ENCODE measurements around the gene VPS9D1.

Gene VPS9D1

GRCh38 chr16:89720813-89721545 is at the start of gene VPS9D1, which contains the start of gene ZNF276:
Gene VPS9D1, minus strand, starts transcription at chr16:89720898. Its CDS starts 37 bp downstream, at chr16:89720861.
Gene ZNF276, plus strand, starts transcription at chr16:89721537. Its CDS starts 104 bp downstream, at chr16:89721641.
- peak; percentile 49 for DNase-seq

- DNase-seq, result no peak
Measured at GRCh38 chr16:89770367-89770766, 49.7 kb upstream of the VPS9D1 start.

DNA sequence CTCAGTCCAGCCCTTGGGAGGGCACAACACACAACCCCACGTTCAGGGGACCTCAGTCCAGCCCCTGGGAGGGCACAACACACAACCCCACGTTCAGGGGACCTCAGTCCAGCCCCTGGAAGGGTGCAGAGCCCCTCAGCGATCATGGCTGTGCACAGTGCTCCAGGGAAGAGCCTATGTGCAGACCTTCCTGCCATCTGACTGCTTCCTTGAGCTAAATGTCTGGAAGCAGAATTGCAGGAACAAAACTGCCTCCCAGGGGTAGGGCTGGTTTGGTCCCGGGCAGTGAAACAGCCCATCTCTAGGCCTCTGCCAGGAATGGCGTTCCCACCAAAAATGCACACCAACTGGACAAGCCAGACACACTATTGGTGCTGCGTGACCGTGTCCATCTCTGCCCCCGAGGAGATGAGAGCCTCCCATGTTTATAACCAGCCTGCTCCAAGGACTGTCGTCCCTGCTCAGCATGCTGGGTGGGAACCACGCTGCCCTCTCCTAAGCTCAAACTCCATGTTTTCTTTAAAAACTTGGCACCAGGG is 44.7 kb upstream of the VPS9D1 start:
- no peak for DNase-seq

DNA sequence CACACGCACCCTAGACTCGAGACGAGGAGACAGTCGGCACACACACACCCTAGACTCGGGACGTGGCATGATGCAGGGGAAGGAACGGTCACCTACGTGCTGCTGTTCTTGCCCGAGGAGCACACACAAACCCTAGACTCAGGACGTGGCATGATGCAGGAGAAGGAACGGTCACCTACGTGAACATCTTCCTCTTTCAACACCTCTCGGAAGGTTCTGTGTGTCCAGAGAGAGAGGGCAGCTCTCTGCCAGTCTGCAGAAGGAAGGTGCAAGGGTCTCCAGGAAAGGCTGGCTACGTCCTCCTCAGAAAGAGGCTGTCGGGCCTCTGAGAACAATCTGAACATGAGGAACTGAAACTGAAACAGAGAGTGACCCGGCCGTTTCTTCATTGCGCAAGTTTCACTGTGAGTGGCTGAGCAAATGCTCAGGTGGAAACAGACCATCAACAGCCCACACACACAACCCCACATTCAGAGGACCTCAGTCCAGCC is 44.1 kb upstream of the VPS9D1 start:
- no peak for DNase-seq

DNA sequence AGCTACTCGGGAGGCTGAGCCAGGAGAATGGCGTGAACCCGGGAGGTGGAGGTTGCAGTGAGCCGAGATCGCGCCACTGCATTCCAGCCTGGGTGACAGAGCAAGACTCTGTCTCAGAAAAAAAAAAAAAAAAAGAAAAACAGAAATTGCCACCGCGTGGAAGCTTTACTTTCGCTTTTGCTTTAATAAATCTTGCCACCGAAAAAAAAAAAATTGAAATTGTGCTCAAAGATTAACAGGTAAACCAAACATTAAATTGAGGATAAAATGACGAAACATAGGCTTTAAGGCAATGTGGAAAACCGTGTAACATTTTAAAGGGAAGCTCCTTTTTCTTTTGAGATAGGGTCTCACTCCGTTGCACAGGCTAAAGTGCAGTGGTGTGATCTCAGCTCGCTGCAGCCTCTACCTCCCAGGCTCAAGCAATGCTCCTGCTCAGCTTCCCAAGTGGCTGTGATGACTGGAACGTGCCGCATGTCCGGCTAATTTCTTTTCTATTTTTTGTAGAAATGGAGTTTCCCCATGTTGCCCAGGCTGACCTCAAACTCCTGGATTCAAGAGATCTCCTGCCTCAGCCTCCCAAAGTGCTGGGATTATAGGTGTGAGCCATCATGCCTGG is 40.7 kb upstream of the VPS9D1 start:
- DNase-seq, result no peak

- DNase-seq, result no peak
Measured at GRCh38 chr16:89759746-89760340, 39.1 kb upstream of the VPS9D1 start.

DNA sequence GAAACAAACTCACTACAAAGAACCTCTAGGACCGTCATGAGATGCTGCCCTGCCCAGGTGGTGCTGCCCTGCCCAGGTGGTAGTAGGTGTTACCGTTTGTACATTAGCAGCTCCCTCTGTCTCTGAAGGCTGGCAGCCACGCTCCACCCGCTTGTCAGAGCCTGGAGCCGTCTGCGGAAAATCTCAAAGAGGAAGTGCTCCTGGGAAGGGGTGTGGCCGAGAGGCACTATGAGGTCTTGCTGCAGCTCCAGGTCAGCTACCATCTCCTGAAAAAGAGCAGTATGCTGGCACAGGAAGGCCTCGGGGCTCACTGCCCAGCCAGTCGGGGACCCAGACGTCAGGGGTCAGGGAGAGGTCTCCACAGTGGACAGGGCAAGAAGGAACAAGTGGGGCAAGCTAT is 28.9 kb upstream of the VPS9D1 start:
- DNase-seq, result no peak

DNA sequence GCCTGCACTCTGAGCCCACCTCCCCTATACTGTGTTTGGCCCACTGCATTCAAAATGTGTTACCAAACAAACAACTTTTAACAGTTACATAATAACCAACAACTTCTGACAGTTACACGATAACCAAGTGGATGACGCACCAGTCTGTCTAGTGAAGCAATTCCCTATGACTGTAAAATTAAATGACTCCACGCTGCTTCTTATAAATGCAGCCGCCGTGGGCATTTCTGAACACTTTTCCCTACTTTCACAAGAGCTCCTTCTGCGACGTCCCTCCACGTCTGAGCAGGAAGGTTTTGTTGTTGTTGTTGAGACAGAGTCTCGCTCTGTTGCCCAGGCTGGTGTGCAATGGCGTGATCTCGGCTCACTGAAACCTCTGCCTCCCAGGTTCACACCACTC is 28.2 kb upstream of the VPS9D1 start:
- DNase-seq, result no peak

DNA sequence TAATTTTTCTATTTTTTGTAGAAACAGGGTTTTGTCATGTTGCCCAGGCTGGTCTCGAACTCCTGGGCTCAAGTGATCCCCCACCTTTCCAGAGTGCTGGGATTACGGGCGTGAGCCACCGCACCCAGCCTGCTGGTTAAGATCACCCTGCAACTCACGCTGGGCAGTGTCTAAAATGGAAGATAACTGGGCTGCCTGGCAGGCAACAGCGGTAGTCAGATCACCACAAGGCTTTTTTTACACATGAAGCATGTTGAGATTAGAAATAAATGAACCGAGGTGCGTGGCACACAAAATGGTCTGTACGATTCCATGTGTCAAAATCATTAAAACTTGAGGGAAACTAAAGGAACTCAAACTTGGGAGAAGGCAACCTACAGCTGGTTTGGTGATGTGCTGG is 27.4 kb upstream of the VPS9D1 start:
- no peak for DNase-seq

DNA sequence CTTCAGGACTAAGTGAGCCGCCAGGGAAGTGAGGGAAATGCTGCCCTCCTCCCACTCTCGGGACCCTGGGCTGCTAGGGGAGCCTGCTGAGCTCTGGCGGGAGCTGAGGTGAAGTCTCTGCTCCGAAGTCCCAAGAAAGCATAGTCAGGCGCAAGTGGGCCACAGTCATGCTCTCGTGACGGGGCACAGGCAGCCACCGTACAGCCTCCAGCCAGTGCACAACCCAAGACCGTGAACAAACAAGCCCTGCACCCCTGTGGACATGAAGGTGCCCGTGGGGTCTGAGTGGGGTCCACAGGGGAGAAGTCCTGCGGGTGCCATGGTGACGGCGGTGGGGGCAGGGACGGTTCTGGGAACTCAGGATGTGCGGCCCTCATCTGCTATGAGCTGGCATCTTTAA is 25.3 kb upstream of the VPS9D1 start:
- DNase-seq, result no peak

GRCh38 chr16:89744813-89745212 is 24.1 kb upstream of the VPS9D1 start:
- no peak for DNase-seq

DNA sequence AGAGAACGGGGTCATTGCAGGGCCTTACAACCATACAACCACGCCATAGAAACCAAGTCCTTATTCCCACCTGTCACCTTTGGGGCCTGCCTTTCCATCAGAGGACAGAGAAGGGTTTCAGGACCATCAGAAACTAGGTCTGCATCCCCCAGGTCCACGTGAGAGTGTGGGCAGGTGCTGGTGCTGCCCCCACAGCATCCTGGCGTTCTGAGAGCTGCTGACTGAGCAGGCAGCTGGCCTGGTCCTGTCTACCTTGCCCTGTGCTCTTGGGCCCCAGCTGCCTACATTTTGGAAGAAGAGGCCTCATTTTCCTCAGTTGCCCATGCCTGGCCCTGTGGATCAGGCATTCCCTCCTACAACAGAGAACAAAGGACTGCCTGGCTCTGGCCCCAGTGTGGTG is 22.2 kb upstream of the VPS9D1 start:
- DNase-seq, result no peak

DNA sequence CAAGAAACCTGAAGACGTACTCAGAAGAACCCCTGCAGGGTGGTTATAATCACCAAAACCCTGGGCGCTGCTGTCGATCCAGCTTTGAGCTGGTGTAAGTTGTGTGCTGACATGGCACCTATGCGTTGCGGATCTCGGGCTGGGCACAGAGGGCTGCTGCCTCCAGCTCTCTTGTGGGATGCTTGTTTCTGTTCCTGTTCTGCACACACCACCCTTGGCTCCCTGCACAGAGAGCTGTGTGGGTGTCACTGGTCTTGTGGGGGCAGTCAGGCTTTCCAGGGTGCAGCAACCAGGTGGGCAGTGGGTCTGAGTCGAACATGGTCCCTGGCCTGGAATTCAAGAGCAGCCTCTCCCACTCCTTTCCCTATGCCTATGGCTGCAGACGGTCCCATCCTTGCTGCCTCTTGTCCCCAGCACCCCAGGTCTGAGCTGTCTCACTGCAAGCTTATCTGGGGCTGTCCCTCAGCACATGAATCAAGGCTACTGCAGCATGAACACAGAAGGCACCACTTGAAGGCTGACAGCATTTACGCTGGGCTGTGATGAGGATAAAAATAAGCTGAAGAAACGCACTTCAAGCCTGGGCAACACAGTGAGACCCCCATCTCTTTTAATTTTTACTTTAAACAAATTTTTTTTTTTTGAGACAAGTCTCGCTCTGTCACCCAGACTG is 20.8 kb upstream of the VPS9D1 start:
- no peak for DNase-seq

DNA sequence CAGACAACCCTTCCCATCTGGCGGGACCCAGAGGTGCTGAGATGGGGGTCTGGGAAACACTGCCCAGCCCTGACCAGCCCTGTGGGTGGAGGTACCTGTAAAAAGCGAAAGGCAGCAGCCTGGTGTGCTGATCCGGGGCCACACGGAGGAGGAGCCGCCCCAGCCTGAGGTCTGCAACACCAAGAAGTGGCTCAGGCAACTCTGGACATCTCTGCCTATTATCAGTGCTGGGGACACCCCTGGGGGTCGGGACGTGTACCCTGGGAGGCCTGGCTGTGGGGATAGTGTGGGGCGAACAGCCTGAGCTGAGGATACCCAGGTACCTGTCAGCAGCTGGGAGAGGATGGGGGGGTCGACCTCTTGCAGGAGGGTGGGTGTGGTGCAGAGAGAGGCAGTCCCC is 18.7 kb upstream of the VPS9D1 start:
- no peak for DNase-seq

DNA sequence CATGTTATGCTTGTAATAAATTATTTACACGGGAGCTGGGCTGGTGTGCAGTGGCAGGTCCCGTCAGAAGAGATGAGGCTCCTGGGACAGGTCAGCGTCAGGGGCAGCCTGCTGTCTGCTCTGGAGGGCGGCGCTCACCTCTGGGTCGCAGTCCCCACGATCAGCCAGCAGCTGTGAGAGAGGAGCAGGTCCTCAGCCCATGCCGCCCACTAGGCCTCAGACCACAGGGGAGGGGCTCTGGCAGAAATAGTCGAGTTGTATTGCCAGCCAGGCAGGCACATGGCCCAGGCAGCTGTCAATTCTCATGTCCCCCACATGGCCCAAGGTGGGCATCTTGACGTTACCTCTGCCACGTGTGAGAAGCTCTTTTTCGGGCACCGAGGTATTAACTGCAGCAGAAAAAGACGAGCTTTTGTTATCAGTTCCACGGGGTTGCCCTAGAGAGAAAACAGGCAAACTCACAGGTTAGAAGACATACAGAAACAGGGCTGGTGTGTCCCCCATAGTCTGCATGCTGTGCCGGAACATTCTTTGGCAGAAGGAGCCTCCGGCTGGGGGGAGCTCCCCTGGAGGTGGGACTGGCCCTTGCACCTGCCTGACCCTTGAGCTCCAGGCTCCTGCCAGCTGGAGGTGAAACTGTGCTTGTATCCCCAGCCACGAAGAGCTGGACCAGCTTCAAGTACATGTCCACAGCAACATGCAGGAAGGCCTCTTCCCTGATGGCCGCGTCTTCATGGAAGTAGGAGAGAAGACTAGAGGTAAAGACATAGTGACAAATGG is 18.0 kb upstream of the VPS9D1 start:
- no peak for DNase-seq

DNA sequence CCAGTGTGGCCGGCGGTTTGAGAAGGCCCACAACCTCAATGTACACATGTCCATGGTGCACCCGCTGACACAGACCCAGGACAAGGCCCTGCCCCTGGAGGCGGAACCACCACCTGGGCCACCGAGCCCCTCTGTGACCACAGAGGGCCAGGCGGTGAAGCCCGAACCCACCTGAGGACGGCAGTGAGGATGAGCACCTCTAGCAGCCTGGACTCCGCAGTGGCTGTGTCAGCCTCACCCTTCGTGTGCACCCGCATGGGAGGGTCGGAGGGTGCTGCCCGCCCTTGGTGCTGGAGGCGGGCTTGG is 17.3 kb upstream of the VPS9D1 start:
- no peak for DNase-seq

- no peak for DNase-seq
Measured at GRCh38 chr16:89737341-89738071, 16.8 kb upstream of the VPS9D1 start.

DNA sequence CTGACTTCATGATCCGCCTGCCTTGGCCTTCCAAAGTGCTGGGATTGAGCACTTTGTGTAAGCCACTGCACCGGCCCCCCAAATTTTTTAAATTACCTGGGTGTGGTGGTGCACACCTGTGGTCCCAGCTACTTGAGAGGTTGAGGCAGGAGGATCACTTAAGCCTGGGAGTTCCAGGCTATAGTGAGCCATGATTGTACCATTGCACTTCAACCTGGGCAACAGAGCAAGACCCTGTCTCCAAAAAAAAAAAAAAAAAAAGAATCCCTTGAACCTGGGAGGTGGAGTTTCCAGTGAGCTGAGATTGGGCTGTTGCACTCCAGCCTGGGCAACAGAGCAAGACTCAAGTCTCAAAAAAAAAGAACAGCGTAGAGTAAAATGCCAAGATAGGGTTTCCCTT is 15.9 kb upstream of the VPS9D1 start:
- no peak for DNase-seq

DNA sequence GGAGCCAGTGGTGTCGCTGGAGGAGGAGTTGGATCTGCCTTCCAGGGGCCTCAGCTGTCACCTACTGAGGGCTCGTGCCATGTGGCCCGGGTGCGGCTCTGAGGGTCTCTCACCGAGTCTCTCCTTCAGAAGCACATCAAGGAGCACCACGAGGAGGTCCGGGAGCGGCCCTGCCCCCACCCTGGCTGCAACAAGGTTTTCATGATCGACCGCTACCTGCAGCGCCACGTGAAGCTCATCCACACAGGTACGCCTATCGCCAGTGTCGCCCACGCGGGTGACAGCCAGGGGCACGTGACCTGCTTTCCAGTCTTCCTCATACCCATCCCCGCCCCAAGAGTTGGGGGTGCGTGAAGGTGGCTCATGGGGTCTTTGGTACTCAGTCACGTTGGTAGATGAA is 13.1 kb upstream of the VPS9D1 start:
- no peak for DNase-seq

DNA sequence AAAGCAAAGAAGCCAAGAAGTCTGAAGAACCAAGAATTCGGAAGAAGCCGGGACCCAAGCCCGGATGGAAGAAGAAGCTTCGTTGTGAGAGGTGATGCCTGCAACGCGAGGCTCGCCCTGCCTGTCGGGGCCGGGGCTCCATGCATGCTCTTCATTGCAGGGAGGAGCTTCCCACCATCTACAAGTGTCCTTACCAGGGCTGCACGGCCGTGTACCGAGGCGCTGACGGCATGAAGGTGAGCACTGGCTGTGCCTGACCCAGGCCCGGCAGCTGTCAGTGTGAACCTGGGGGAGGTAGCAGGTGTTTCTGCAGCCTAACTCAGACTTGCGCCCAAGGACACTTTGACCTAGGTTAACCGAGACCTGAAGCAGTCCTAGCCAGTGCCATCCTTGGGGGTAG is 12.6 kb upstream of the VPS9D1 start:
- DNase-seq, result no peak

GRCh38 chr16:89732918-89733242 is 12.2 kb upstream of the VPS9D1 start:
- no peak for DNase-seq

Measured in NCI-H510A treated with DMSO at 0.1 percent for 48 hours (cell line).